Measurements from ENCODE around the gene APOL4.

DNA sequence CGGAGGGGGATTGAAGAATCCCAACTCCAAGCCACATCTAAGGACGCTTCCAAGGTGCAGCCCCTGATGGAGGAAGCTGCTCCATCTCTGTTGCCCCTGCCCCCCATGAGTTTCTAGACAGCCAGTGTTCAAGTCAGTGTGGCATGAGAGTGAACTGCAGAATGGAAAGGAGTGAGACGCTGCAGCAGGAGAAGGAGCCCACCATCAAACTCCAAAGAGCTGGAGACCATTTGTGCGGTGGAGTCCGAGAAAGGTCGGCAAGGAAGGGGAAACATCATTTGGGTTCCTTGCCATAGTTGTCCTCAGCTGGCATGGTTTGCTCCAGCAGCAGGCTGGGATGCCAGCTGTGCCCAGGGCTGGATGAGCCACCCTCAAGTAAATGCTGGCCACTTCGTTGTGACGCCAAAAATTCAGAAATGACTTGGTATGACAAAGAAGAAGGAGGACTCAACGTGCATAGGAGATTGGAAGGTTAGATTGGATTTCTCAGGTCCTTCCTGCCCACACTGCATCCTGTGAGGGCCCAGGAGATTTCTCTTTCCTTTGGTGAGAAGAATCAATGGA is 21.4 kb upstream of the APOL4 start:
- no peak for TF ChIP-seq POLR2A (IDR thresholded peaks at IDR 0.05)
- TF ChIP-seq, protein P1, sequence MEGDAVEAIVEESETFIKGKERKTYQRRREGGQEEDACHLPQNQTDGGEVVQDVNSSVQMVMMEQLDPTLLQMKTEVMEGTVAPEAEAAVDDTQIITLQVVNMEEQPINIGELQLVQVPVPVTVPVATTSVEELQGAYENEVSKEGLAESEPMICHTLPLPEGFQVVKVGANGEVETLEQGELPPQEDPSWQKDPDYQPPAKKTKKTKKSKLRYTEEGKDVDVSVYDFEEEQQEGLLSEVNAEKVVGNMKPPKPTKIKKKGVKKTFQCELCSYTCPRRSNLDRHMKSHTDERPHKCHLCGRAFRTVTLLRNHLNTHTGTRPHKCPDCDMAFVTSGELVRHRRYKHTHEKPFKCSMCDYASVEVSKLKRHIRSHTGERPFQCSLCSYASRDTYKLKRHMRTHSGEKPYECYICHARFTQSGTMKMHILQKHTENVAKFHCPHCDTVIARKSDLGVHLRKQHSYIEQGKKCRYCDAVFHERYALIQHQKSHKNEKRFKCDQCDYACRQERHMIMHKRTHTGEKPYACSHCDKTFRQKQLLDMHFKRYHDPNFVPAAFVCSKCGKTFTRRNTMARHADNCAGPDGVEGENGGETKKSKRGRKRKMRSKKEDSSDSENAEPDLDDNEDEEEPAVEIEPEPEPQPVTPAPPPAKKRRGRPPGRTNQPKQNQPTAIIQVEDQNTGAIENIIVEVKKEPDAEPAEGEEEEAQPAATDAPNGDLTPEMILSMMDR (IDR thresholded peaks at IDR 0.05) = no peak
